Measurements from ENCODE around the gene PTPRT. TPM values are rescaled to one million over a fixed set of nuclear protein-coding genes. Genes with fewer than 3 reads are reported as not detected.
"Not testable (repeated sequence)": the region's sequence is repeated elsewhere in the genome, so short reads cannot be mapped to it uniquely, and the experiment has no call there.

PTPRT gene
- total RNA-seq, 6 experiments from 2014 or later, result not detected

DNA sequence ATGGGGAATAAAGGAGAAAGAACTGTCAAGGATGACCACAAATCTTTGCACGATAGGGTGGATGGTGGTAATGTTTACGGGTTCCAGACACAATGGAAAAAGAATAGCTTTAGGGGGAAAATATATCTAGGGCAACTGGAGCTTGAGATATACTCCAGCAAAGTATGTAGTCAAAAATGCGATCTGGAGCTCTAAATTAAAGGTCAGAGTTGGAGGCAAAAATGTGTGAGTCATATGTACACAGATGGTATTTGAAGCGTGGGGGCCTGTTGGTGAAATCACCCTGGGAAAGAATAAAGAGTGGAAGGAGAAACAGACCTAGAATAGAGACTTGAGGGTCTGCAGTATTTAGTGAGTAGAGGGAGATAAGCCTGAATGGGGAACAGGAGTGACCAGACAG, 937.6 kb downstream of the PTPRT start:
- DNase-seq, result no peak
- no peaks in the 10 kb centered on the region for H3K36me3 Mint-ChIP-seq (ENCODE audit: low read depth)
- no peak overlapping the region for H3K27ac Mint-ChIP-seq
- H3K9me3 Mint-ChIP-seq, result peaks cover 54% of the 10 kb centered on the region
- no peaks in the 10 kb centered on the region for H3K4me1 Mint-ChIP-seq (ENCODE audit: low read depth)
- TF ChIP-seq, protein P1, sequence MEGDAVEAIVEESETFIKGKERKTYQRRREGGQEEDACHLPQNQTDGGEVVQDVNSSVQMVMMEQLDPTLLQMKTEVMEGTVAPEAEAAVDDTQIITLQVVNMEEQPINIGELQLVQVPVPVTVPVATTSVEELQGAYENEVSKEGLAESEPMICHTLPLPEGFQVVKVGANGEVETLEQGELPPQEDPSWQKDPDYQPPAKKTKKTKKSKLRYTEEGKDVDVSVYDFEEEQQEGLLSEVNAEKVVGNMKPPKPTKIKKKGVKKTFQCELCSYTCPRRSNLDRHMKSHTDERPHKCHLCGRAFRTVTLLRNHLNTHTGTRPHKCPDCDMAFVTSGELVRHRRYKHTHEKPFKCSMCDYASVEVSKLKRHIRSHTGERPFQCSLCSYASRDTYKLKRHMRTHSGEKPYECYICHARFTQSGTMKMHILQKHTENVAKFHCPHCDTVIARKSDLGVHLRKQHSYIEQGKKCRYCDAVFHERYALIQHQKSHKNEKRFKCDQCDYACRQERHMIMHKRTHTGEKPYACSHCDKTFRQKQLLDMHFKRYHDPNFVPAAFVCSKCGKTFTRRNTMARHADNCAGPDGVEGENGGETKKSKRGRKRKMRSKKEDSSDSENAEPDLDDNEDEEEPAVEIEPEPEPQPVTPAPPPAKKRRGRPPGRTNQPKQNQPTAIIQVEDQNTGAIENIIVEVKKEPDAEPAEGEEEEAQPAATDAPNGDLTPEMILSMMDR (IDR thresholded peaks at IDR 0.05), result no peak
- H3K4me3 Mint-ChIP-seq, result no peak overlapping the region
- no peaks in the 10 kb centered on the region for H3K27me3 Mint-ChIP-seq (ENCODE audit: insufficient read depth)

DNA sequence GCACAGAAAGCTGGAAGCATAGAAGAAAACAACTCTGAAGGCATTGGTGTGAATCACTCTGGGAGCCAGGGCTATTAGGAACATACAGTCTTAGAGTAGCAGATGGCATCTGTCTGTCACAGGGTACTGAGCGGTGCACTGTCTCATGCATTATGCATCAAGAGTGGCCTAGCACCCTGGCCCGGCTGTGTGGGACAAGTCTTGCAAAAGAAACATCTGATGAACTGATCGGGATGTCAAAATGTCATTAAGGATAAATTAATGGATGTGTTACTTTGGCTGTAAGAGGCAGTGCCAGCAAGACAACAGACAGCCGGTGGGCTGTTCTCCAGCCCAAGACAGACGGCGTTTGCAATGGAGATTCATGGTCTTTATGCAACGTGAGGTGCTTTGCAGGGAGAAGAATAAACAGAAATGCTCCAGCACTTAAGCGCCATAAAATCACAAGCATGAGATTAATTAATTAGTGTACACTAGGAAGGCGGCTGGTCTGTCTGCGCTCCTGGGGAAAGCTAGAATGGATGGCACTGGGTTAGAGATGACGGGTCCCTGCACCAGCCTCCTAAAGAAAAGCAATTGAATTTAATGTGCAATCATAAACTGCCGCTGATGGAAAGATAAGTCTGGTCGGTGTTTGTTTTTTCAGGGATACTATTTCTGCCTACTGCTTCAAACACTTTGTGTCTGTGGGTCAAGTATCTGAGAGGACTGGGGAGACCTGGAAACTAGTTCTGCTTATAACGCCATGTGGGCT, 970.9 kb downstream of the PTPRT start:
- no peak overlapping the region for H3K27ac Mint-ChIP-seq
- H3K36me3 Mint-ChIP-seq (ENCODE audit: low read depth), result 0 out of 2 replicates have a peak, but pooled peaks cover 3% of the 10 kb centered on the region
- no peaks in the 10 kb centered on the region; the same call in 1 of the 2 replicates for H3K27me3 Mint-ChIP-seq (ENCODE audit: insufficient read depth)
- H3K4me1 Mint-ChIP-seq (ENCODE audit: low read depth), result no peaks in the 10 kb centered on the region
- no peak overlapping the region for H3K4me3 Mint-ChIP-seq
- no peak for DNase-seq
- TF ChIP-seq, protein P1 (IDR thresholded peaks at IDR 0.05), result no peak
- H3K9me3 Mint-ChIP-seq, result peaks cover 60% of the 10 kb centered on the region

DNA sequence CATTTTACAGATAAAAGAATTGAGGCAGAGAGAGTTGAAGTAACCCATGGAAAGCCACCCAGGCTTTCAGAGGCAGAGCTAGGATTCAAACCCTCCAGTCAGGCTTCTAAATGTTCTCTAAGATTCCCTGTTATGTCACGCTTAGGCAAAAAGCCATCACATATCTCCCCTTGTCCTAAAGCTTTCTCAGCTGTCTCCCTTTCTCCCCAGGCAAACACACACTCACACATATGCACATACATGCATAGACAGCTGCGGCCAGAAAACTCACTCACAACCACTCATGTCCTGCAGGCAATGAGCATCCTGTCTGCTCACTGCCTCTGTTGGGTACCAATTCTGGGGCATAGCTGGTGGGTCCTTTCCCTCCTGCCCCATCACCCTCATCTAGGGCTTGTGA, 975.6 kb downstream of the PTPRT start:
- Mint-ChIP-seq H3K27me3 (ENCODE audit: insufficient read depth) (no peaks in the 10 kb centered on the region; the same call in 1 of the 2 replicates), H3K36me3 (ENCODE audit: low read depth) (peaks cover 8% of the 10 kb centered on the region; the same call in 1 of the 2 replicates), H3K9me3 (peaks cover 39% of the 10 kb centered on the region), H3K27ac (no peak overlapping the region), H3K4me1 (ENCODE audit: low read depth) (no peaks in the 10 kb centered on the region), H3K4me3 (no peak overlapping the region)
- DNase-seq, result no peak
- TF ChIP-seq, protein P1 (IDR thresholded peaks at IDR 0.05), result no peak

DNA sequence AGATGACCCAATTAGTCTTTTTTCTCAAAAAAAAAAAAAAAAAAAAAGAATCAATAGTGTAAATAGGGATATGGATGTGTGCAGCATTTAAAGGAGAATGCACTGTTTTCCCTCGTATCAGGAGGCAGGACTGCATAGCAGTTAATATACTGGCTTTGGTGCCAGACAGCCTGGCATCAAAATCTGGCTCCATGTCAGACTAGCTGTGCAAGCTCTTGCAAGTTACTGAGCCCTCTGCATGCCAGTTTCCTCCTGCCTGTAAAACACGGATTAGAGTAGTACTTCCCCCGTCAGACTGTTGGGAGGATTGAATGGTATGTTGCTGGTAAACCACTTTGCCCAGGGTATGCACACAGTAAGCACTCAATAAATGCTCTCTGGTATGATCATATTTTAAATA, 977.3 kb downstream of the PTPRT start:
- Mint-ChIP-seq H3K27me3 (ENCODE audit: insufficient read depth) (no peaks in the 10 kb centered on the region; the same call in 1 of the 2 replicates), H3K4me3 (no peak overlapping the region), H3K36me3 (ENCODE audit: low read depth) (peaks cover 8% of the 10 kb centered on the region; the same call in 1 of the 2 replicates), H3K9me3 (peaks cover 26% of the 10 kb centered on the region), H3K4me1 (ENCODE audit: low read depth) (no peaks in the 10 kb centered on the region), H3K27ac (no peak overlapping the region)
- no peak for DNase-seq
- TF ChIP-seq, protein P1 (IDR thresholded peaks at IDR 0.05), result no peak

DNA sequence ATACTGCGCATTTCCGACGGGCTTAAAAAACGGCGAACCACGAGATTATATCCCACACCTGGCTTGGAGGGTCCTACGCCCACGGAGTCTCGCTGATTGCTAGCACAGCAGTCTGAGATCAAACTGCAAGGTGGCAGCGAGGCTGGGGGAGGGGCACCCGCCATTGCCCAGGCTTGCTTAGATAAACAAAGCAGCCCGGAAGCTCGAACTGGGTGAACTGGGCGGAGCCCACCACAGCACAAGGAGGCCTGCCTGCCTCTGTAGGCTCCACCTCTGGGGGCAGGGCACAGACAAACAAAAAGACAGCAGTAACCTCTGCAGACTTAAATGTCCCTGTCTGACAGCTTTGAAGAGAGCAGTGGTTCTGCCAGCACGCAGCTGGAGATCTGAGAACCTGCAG, 983.1 kb downstream of the PTPRT start:
- peaks cover 32% of the 10 kb centered on the region for H3K9me3 Mint-ChIP-seq
- H3K27ac Mint-ChIP-seq; H3K36me3 Mint-ChIP-seq (ENCODE audit: low read depth); H3K4me1 Mint-ChIP-seq (ENCODE audit: low read depth); H3K4me3 Mint-ChIP-seq; H3K27me3 Mint-ChIP-seq (ENCODE audit: insufficient read depth); DNase-seq: not testable (repeated sequence)

DNA sequence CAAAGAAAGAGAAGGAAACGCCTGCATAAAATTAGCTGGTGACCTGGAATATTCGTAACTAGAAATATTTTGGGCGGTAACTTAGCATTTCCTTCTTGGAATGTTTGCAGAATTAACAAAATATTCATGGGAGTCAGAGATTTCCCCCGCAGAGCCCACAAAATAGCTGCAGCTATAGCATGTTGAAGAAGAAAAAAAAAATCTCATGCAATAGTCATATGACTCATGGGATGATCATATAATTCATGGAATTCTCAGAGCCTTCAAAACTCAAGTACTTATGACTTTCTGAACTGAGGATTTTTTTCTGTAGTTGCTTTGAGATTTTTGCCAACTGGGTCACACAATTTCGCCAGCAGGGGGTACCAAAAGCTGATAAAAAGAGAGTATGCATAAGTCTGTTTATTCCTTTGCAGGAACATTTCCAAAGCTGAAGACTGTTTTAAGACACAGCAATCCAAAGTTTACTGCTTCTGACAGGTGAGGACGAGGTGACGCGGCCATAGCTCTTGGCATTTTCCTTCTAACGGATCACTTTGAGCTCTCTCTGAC, 985.5 kb downstream of the PTPRT start:
- DNase-seq, result no peak
- peaks cover 51% of the 10 kb centered on the region for H3K9me3 Mint-ChIP-seq
- peaks cover 5% of the 10 kb centered on the region; the same call in 1 of the 2 replicates for H3K36me3 Mint-ChIP-seq (ENCODE audit: low read depth)
- H3K27ac Mint-ChIP-seq, result no peak overlapping the region
- no peaks in the 10 kb centered on the region for H3K4me1 Mint-ChIP-seq (ENCODE audit: low read depth)
- H3K27me3 Mint-ChIP-seq (ENCODE audit: insufficient read depth), result peaks cover 2% of the 10 kb centered on the region; the same call in 1 of the 2 replicates
- TF ChIP-seq, protein P1 (IDR thresholded peaks at IDR 0.05), result peak; percentile 48
- no peak overlapping the region for H3K4me3 Mint-ChIP-seq
